GM18909 (cell line): ENCODE data around the gene MDM1.

ENCODE experiments used
- ATAC-seq: cut with Tn5 transposase; IDR thresholded peaks from one replicate; pipeline ENCODE4 v1.9.1; 2021; ENCODE audit warnings: mild to moderate bottlenecking; ENCODE audit not compliant: unreplicated experiment, poor library complexity

Gene MDM1

DNA sequence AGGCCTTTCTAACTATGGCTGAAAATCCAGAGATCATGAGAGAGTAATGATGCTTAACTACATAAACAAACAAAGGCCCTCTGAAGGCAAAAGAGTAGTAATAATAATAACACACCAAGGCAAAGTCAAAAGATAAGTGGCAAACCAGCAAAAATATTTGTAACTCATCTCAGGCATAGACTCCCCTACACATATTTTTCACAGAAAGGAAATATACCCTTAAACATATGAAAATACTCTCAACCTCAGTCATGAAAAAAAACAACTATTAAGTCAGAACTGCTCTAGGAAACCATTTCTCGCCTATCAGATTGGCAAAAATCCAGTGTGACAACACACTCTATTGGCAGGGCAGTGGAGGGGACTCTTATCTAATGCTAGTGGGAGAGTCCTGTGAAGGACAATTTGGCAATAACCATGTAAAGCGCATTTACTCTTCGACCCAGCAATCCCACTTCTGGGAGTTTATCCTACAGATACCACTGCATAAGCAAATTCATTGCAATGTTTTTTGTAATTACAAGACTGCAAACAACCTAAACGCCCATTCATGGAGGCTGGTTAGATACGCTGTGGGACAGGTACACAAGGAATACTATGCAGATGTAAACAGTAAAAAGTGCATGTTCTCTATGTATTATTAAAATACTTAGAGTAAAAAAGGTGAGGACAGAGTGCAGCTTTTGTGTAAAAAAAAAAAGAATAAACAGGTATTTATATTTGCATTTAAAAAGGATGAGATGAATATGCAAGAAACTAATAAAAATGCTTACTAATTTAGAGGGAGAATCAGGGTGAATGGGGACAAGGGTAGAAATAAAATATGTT, 52.7 kb downstream of the MDM1 start:
- no peak for ATAC-seq

DNA sequence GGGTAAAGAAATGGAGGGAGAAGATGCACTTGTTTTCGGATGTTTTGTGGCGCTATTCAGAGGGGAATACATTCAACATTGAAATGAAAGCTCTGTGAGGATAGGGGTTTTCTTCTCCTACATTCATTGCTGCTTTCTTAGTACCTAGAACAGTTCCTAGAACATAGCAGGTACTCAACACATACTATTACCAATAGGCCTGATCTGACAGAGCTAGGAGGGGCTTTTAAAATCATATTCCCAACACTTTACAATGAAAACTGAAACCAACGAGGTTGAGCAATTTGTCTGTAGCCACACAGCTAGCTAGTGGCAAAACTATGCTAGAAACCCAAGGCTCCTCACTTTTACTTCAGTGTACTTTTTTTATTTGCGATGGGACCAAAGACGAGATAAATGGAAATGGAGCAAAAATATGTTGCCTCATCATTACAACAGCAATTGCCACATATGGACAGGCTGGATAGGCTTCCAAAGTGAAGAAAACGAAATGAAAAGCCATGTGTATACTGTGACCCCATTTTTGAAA, 55.7 kb downstream of the MDM1 start:
- no peak for ATAC-seq

DNA sequence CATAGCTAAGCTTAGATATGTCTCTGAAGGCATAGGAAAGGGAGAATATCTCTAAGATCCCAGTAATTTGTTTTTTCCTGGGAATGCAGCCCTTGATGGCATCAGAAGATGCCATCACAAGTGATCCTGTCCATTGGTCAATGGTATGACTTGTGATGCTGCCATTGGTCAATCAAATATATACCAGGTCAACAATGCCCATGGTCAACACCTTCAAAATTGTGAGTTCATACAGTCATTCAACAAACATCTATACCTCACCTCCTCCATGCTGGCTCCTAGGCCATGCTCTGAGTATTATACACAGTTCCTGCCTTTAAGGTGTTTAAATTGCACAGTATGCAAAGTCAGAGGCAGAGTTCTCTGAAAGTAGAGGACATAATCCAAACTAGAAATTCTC, 59.4 kb downstream of the MDM1 start:
- ATAC-seq = no peak

DNA sequence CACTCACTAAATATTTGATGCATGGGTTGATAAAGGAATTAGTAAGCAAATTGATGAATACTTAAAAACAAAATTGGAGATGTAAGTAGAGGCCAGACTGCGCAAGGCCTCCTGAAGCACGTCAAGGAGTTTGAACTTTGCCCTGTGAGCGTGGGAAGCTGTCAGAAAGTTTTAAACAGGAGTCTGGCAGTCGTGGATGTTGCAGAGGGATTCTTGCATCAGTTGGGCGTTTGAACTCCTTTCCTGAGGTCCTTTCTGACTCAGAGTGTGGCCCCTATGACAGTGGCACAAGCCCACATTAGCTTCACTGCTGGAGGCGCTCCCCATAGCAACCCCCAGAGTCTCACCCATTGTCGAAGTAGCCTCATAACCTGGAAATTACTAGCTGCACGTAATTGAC, 60.8 kb downstream of the MDM1 start:
- no peak for ATAC-seq

DNA sequence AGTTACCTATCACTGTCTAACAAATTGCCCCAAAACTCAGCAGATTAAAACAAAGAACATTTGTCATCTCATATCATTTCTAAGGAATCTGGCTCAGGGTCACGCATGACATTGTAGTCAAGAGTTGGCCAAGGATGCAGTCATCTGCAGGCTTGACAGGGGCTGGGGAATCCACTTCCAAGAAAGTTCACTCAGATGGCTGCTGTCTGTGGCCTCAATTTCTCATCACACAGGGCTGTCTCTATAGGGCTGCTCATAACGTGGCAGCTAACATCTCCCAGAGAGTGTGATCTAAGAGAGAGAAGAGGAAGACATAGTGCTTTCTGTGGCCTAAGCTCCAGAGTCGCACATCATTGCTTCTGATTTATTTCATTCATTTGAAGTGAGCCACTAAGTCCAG, 61.8 kb downstream of the MDM1 start:
- ATAC-seq = no peak

DNA sequence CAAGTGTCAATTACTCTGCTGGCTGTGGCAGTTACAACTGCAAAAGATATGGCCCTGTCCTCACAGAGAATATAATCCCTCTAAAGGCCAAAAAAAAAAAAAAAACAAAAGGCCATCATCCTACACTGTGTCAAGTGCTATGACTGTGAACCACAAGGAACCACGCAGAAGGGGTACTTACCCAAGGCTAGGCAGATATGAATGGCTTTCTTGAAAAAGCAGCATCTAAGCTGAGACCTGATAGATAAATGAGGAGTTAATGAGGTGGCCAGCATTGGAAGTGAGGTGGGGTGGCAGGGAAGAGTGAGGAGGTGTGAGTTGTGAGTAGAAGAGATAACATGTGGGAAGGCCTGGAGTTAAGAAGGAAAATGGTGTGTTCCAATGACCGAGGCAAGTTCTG, 62.4 kb downstream of the MDM1 start:
- ATAC-seq = no peak

DNA sequence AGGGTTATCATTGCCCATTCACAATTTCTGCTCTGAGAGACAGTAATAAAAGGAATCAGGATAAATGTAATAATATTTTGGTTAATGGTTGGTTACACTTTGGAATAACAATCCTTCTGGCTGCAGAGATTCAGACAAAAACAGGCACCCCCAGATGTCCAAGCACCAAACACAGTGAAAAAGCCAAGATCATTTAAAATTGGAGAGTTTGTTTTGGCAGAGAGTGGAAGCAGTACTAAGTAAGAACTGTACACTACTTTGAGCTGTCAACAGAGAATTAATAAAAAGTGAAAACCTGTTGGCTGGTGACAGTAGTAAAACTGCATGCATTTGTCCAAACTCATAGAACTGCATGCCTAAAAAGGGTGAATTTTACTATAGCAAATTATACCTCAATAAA, 63.2 kb downstream of the MDM1 start:
- no peak for ATAC-seq

DNA sequence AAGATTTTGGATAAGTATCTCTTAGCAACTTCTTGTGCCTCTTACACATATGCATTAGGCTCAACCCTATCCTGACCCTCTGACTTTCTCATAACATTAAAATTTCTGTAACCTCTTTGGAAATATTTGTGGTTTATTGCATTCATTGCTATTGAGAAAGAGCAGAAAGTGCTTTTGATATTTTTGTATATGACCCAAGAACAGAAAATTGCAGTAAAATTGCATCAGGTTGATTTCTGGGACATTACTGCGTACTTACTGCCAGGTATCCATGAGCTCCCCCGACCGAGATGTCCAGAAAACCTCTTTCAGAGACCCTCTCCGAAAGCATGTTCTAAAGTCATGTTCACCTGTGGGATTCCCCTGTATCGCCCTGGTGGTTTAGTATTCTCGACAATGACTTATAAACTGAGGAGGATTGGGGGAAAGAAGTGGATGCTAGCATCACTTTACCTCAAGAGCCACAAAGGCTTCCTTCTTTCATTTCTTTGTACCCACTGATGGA, 64.2 kb downstream of the MDM1 start:
- no peak for ATAC-seq

DNA sequence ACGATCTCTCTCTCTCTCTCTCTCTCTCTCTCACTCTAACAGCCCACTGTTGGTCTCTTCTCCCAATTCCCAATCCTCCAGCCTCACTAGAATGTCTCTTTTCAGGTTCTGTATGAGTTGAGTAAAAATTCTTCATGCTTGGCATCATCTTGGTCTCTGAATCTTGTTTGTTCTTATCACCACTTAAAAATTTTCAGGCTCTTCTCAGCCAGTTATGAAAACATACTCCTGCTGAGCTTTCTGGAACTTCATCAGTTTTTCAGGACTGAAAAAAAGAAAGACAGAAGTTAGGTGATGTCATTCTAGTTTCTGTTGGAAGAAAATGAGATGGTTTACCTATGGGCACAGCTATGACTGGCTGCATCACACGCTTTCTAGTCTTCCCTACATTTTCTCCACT, 67.3 kb downstream of the MDM1 start:
- no peak for ATAC-seq

DNA sequence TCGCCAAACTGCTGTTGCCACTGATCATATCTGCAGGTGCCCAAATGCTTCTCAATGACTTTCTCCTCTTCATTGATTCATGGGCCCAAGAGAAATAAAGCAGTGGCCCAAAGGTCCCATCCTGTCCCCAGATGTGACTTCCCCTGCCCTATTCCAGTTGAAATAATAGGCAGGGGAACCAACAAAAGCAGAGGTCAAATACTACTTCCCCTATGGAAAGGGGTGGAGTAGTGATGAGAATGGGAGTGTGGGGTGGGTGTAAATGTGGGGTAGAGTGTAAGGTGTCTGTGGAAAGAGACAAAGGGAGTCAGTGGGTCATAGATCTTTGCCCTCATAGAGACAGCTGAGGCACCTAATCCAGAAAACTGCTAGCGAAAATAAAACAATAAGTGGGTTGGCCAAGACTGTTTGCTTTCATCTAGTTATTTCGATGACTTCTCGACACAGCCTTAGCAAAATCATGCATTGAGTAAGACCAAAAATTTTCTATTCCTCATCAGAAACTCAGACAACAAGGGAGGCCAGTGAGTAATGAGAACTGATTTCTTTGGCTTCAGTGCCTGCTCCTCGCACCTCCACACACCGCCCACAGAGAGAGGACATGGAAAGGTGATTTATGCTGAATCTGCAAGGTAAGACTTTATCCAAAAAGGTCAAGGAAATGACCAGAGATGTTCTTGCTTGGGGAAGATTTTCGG, 67.9 kb downstream of the MDM1 start:
- ATAC-seq = no peak

DNA sequence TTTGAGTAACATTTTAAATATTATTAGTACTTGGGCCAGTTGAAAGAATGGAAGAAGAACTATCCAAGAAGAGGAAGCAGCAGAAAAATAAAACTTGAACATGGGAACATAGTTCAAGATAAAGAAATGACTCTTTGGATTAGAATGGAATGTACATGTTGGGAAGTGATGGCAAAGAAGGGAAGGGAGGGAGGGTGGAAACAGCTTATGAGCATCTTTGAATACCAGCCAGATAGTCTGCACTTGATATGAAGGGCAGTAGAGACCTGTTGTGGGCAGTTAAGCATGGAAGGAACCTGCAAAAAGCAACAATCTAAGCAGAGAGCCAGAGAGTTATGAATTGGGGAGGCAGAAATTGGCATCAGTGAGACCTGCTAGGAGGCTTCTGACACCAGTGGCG, 68.8 kb downstream of the MDM1 start:
- ATAC-seq = no peak

DNA sequence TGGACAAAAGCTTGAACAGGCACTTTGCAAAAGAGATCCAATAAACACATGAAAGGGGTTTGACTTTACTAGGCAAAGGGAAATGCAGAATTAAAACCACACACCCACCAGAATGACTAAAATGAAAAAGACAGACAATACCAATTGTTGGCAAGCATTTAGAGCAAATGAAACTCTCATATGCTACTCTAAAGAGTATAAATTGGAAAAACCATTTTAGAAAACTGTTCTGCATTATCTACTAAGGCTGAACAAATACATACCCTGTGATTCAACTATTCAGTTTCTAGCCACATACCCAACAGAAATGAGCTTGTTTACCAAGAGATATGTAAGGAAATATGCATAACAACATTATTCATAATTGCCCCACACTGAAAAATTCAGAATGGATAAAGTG, 70.3 kb downstream of the MDM1 start:
- no peak for ATAC-seq

DNA sequence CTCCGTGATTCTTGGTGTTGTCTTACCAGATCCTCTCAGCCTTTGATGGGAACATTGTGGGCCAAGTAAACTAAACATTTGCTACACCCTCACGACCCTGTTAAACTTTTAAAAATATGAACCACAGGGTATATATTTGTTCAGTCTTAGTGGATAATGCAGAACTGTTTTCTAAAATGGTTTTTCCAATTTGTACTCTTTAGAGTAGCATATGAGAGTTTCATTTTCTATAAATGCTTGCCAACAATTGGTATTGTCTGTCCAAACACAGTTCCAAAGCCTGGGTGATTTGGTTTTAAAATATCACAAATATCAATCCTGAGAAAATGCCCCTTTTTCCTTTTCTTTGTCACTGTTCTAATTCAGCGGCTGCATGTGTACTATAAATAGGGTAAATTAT, 72.0 kb downstream of the MDM1 start:
- ATAC-seq = no peak

DNA sequence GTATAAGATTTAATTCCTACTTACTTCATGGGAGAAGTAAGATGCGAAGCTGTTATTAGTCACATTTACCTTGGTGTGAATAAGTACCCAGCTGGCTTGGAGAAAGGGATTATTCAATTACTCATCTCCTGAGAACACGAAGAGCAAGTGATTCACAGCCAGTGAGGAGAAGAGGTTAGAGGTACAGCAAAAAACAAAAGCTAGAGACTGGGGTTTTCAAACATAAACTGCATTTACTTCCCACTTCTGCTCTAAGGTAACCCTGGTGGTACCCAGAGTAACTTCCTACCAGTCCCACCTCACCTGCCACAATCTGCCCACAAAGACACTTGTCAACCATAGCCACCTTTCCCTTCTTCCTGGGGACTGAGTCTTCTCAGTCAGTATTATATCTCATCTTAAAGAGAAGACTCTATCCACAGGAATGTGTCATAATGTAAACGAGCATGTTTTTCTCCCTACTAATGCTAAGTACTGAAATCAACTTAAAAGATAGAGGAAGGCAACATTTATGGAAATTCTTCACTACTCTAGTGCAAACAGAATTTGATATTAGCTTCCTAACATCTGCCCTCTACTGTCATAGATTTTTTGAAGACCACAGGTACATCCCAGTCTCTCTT, 72.7 kb downstream of the MDM1 start:
- no peak for ATAC-seq

DNA sequence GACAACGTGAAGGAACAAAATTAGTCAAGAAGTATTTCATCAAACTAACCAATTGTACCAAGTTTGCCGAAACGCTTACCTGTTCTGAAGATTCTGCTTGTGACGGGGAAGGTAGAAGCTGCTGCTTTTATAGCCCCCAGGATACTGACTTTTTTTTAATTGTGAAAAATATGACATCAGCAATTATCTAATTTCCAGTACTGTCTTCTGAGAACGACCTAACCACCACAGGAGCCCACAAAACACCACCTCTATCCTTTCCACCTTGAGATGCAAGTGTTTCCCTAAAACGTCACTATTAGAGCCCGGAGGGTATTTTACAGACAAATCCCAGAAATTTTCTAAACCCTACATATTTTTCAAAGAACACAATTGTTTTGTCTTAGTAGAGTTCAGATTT, 78.7 kb downstream of the MDM1 start, which contains the start of gene IL22:
Gene IL22, minus strand, starts transcription at position 101 of the 400 bp plus-strand sequence. CDS start 156 bp downstream, outside the sequence.
- ATAC-seq = no peak

DNA sequence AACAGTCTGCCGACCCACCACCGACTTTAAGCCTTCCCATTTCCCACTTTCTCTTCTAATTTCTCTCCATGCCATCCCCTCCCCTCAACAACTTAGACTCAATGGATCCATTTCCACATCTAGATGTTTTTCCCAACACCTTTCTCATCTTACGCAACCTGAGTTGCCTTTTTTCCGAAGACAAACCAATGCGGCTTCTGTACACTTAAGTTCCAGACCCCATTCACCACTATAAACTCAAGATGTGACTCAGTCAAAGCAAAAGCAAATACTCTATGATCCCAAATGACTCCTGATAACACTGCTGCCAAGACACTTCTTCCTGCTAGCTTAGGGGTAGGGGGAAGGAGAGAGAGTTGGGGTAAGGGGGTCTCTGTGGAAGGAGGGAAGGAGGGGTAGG, 80.1 kb downstream of the MDM1 start:
- no peak for ATAC-seq

DNA sequence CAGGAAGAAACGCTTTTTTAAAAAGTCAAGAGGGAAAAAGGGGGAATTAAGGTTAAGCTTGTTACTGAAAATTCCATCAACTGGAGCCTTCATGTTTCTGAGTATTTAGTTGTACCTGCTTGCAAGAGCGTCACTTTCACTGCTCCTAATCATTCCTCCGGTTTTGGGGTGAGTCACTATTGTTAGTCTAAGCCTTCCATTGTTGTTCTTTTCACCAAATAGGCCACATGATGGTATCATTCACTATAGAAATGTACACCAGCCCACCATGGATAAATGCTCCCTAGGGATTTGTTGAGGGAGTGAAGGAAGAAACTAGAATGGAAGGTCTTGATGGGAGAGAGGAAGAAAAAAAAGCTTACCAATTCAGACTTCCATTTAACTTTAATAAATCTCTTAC, 81.7 kb downstream of the MDM1 start:
- ATAC-seq = no peak

DNA sequence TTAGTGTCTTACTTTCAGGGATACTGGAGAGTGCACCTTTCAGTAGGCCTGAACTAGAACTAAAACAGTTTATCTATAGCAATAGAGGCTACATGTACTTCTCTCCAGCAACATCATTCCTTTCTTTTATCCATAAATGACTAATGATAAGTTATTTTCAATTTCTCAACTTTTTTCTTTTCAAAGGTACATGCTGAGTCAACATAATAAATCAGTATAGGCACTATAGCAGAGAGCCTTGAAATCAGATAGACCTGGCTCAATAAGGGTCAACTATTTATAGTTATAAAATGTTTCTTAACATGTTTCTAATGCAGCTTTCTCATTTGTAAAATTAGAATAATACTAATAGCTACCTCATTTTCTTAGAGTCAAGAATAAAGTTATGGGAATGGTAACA, 84.4 kb downstream of the MDM1 start:
- no peak for ATAC-seq

DNA sequence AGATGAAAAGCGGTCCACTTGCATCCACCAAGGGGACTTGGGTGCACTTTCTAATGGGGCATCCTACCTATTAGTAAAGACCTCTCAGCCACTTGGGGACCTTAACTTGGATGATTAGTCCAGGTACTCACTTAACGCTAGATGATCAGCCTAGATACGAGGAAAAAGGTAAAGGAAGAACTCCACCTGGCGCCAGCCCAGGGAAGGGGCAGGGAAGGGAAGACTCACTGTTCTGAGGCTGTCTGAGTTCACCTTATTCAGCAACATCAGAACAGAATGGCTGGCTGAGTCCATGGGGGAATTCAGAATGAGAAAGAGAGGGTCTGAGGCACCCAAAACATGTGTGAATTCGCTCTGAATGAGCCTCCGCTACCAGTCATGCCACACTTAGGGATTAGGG, 85.8 kb downstream of the MDM1 start:
- no peak for ATAC-seq

DNA sequence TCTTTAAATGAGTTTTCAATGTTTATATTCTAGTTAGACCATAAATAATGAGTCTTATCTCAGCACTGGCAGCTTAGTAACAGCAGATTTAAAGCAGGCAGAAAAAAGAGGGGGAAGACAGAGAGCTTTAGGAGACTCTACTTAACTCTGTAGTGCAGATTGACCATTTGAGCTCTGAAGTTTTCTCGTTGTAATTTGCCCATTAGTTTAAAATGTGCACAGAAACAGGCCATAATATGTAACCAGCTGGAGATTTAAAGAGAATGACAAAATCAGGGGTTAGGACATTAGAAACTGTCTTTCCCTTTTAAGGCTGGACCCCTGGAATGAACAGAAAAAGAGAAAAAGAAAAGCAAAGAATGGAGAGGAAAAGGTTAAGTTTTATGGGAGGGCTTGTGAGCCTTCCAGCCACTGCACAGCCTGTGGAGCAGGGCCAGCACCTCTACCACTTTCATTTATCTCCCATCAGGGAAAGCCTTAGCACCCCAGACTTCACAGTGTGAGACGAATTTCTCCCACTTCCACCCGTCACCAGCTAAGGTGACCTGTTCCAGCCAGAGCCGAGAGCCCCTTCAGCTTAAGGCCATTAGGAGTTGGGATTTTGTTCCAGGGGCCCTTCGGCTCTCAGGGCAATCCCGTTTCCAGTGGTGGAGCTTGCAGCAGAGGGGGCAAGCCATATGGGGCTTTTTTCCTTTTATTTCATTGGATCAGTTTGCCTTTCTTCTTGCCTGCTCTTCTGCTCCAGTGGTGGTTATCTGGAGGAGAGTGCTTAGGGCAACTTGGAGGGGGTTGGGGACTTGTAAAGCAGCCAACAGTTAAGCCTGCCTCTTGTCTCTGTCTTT, 86.8 kb downstream of the MDM1 start:
- ATAC-seq = no peak
